HCT116 (cell line): ENCODE measurements around the gene CDYL2. TPM values are rescaled to one million over a fixed set of nuclear protein-coding genes. Genes with fewer than 3 reads are reported as not detected.

Experiments
- ATAC-seq: fragments of 200-7000 bp; cut with Tn5 transposase; 2 replicates; pipeline ENCODE4 v1.9.1; 2020; ENCODE audit warnings: mild to moderate bottlenecking, moderate library complexity
- BruUV-seq: library from RNA; stranded (reverse); fragments of 400-500 nt; replicated peaks from 2 replicates; lab custom pipeline; 2021; lab: Mats Ljungman, UMichigan
- CTCF ChIA-PET: fragments of 300-600 bp; sonication (Branson Sonifier 250); formaldehyde crosslinking; loops from one replicate; lab custom pipeline; 2021; ENCODE audit warnings: antibody characterized with exemption; lab: Charles Lee
- POLR2A ChIA-PET: fragments of 300-600, 350-600 bp; sonication (Branson Sonifier 250); formaldehyde crosslinking; loops from one replicate; lab custom pipeline; 2021; ENCODE audit warnings: antibody characterized with exemption; lab: Charles Lee
- RAD21 ChIA-PET, 2 experiments: fragments of 300-600 bp; sonication (Branson Sonifier 250); formaldehyde crosslinking; loops; one replicate each; lab custom pipeline; 2023; ENCODE audit warnings: low total read pairs in 2 of 2; ENCODE audit not compliant: uncharacterized antibody in 2 of 2, unreplicated experiment in 2 of 2, low non-redundant PET in 1 of 2; lab: Charles Lee
- DNase-seq: peaks from one replicate; pipeline ENCODE4 v3.0.0-alpha.2; 2010; ENCODE audit warnings: low read depth, low spot score
- H2AFZ ChIP-seq: fragments of 200-600 bp; shearing (Covaris generic), sonication (generic); 2 replicates; pipeline ENCODE4 v1.6.1; 2017; ENCODE audit warnings: low read depth, mixed run types, mixed read lengths, antibody characterized with exemption, low read length; ENCODE audit not compliant: poor library complexity, severe bottlenecking
- H3K27ac ChIP-seq: 2 replicates; pipeline ENCODE4 v1.5.1; 2012; ENCODE audit warnings: low read depth, low read length
- H3K27me3 ChIP-seq: fragments of 200-600 bp; sonication (generic); 2 replicates; pipeline ENCODE4 v1.6.1; 2016; ENCODE audit warnings: mixed run types, low read length, mixed read lengths; ENCODE audit not compliant: insufficient read depth
- H3K36me3 ChIP-seq, 2 experiments: fragments of 200-500 bp in 1 of 2; fragments of 200-600 bp in 1 of 2; sonication (Bioruptor generic) in 1 of 2; sonication (generic) in 1 of 2; 2 replicates each; pipeline versions ENCODE4 v1.5.1 to v1.6.1; 2014 to 2016; ENCODE audit warnings: low read length in 2 of 2, inconsistent platforms in 1 of 2, mixed read lengths in 1 of 2, mixed run types in 1 of 2; ENCODE audit not compliant: insufficient read depth in 2 of 2, control insufficient read depth in 1 of 2
- H3K4me1 ChIP-seq, 2 experiments: fragments of 200-600 bp in 1 of 2; sonication (generic) in 1 of 2; 2 replicates each; pipeline versions ENCODE4 v1.5.1 to v1.6.1; 2012 to 2017; ENCODE audit warnings: low read length in 2 of 2, inconsistent platforms in 1 of 2, mild to moderate bottlenecking in 1 of 2, mixed read lengths in 1 of 2, mixed run types in 1 of 2, moderate library complexity in 1 of 2; ENCODE audit not compliant: insufficient read depth in 2 of 2, control insufficient read depth in 1 of 2
- H3K4me2 ChIP-seq: fragments of 200-600 bp; sonication (generic); 2 replicates; pipeline ENCODE4 v1.6.1; 2017; ENCODE audit warnings: mixed run types, low read length, mixed read lengths
- H3K4me3 ChIP-seq, 2 experiments: fragments of 200-600 bp in 1 of 2; sonication (generic) in 1 of 2; replicated peaks in 1 of 2; 2 replicates each; pipeline ENCODE4 v1.5.1; 2011 to 2016; ENCODE audit warnings: low read length in 2 of 2, control low read depth in 1 of 2, low read depth in 1 of 2, mild to moderate bottlenecking in 1 of 2, mixed read lengths in 1 of 2, mixed run types in 1 of 2
- H3K79me2 ChIP-seq: fragments of 200-600 bp; sonication (generic); 2 replicates; pipeline ENCODE4 v1.6.1; 2017; ENCODE audit warnings: mild to moderate bottlenecking, mixed run types, low read length, moderate library complexity, mixed read lengths; ENCODE audit not compliant: insufficient read depth
- H3K9ac ChIP-seq: fragments of 200-600 bp; sonication (generic); 2 replicates; pipeline ENCODE4 v1.6.1; 2016; ENCODE audit warnings: low read length, mixed read lengths
- H3K9me2 ChIP-seq: fragments of 200-600 bp; sonication (generic), shearing (Covaris generic); 2 replicates; pipeline ENCODE4 v1.6.1; 2017; ENCODE audit warnings: mixed run types, mild to moderate bottlenecking, moderate library complexity; ENCODE audit not compliant: insufficient read depth
- H3K9me3 ChIP-seq, 2 experiments: fragments of 200-500 bp in 1 of 2; fragments of 200-600 bp in 1 of 2; sonication (Bioruptor generic) in 1 of 2; sonication (generic) in 1 of 2; 2 replicates each; pipeline ENCODE4 v1.6.1; 2014 to 2017; ENCODE audit warnings: low read length in 2 of 2, mixed read lengths in 2 of 2, inconsistent platforms in 1 of 2, low read depth in 1 of 2, mild to moderate bottlenecking in 1 of 2, mixed run types in 1 of 2, moderate library complexity in 1 of 2; ENCODE audit not compliant: control insufficient read depth in 1 of 2, insufficient read depth in 1 of 2
- H4K20me1 ChIP-seq: fragments of 200-600 bp; sonication (generic), shearing (Covaris generic); 2 replicates; pipeline ENCODE4 v1.6.1; 2017; ENCODE audit warnings: mixed run types, mild to moderate bottlenecking, moderate library complexity; ENCODE audit not compliant: insufficient read depth
- CBX3 ChIP-seq: IDR thresholded peaks from 2 replicates; pipeline ENCODE4 v1.6.1; 2012; ENCODE audit warnings: low read depth
- CEBPB ChIP-seq: IDR thresholded peaks from 2 replicates; pipeline ENCODE4 v1.6.1; 2012; ENCODE audit warnings: low read depth
- EZH2 ChIP-seq: fragments of 200-600 bp; sonication (generic); IDR thresholded peaks from 2 replicates; pipeline ENCODE4 v1.6.1; 2017; ENCODE audit warnings: antibody characterized with exemption, mixed run types
- EZH2phosphoT487 ChIP-seq: fragments of 200-600 bp; IDR thresholded peaks from 2 replicates; pipeline ENCODE4 v1.6.1; 2018; ENCODE audit warnings: antibody characterized with exemption, borderline replicate concordance
- FOSL1 ChIP-seq: IDR thresholded peaks from 2 replicates; pipeline ENCODE4 v1.6.1; 2012; ENCODE audit warnings: low read depth
- POLR2A ChIP-seq: IDR thresholded peaks from 2 replicates; pipeline ENCODE4 v1.7.0; 2011; ENCODE audit warnings: borderline replicate concordance; ENCODE audit not compliant: insufficient read depth, insufficient read length; ENCODE audit errors: extremely low read depth
- POLR2AphosphoS5 ChIP-seq: IDR thresholded peaks from 2 replicates; pipeline ENCODE4 v1.6.1; 2011; ENCODE audit warnings: mild to moderate bottlenecking, low read depth, low read length, moderate library complexity
- RAD21 ChIP-seq: IDR thresholded peaks from 2 replicates; pipeline ENCODE4 v1.6.1; 2012; ENCODE audit warnings: low read depth, mild to moderate bottlenecking
- SIN3A ChIP-seq: IDR thresholded peaks from 2 replicates; pipeline ENCODE4 v1.6.1; 2012; ENCODE audit warnings: low read depth
- SP1 ChIP-seq: IDR thresholded peaks from 2 replicates; pipeline ENCODE4 v1.6.1; 2012; ENCODE audit warnings: low read depth
- SRF ChIP-seq: IDR thresholded peaks from 2 replicates; pipeline ENCODE4 v1.6.1; 2012; ENCODE audit warnings: low read depth
- YY1 ChIP-seq: IDR thresholded peaks from 2 replicates; pipeline ENCODE4 v1.6.1; 2011; ENCODE audit warnings: low read length, low read depth, moderate library complexity, mild to moderate bottlenecking; ENCODE audit not compliant: insufficient replicate concordance; ENCODE audit errors: extremely low read depth
- intact Hi-C: fragments of 100-400 bp; cut with micrococcal nuclease; formaldehyde crosslinking; loops from 2 replicates; pipeline ENCODE4 v1.10.0; 2022
- total RNA-seq: library from RNA; stranded (reverse); gene quantifications from one replicate; pipeline ENCODE4 v1.2.1, GENCODE V29; 2021; ENCODE audit not compliant: unreplicated experiment
- TF ChIP-seq, protein P1 (sequence below): IDR thresholded peaks from 2 replicates; pipeline ENCODE4 v1.6.1; 2012
- TF ChIP-seq, protein P2 (sequence below): IDR thresholded peaks from 2 replicates; pipeline ENCODE4 v1.6.1; 2012; ENCODE audit warnings: low read depth

CDYL2 gene
- total RNA-seq, 1 experiment from 2014 or later: 0.10 TPM

DNA sequence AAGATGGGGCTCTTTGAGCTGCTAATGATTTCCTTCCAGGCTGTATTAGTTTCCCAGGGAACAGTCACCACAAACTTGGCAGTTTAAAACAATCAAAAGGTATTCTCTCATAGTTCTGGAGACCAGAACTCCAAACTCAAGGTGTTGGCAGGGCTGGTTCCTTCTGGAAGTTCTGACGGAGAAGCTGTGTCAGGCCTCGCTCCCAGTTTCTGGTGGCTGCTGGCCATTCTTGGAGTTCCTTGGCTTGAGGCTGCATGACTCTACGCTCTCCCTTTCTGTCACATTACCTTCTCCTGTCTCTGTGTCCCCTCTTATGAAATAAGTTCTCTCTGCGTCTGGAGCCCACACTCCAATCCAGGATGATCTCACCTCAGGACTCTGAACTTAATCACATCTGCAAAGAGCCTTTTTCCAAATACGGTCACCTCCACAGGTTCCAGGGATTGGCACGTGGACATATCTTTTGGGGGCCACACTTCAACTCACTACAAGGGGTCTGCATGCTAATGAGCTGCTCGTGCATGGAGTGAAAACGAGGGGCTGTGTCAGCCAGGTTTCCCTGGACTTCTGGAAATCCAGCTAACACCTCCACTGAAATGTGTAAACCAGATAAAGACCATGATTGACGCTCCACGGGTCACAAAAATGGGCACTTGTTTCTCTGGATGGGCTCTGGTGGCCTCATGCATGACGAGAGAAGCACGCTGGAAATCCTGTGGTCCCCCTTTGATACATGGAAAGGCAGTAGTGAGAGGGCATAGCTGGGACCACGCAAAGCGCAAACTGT is 185.3 kb downstream of the CDYL2 start:
- RAD21 ChIA-PET: no interaction called here
- POLR2A ChIA-PET: no interaction called here
- Histone ChIP-seq H3K9me3 (peaks cover 0 to 3% of the 10 kb centered on the region in 2 experiments; a peak in 2 of 4 replicates), H3K4me1 (peaks cover 0 to 9% of the 10 kb centered on the region in 2 experiments; a peak in 1 of 4 replicates), H3K27me3 (no peaks in the 10 kb centered on the region), H3K79me2 (no peaks in the 10 kb centered on the region), H4K20me1 (no peaks in the 10 kb centered on the region), H2AFZ (no peak overlapping the region), H3K36me3 (no peaks in the 10 kb centered on the region), H3K9ac (no peak overlapping the region), H3K4me3 (no peak overlapping the region), H3K9me2 (no peaks in the 10 kb centered on the region), H3K27ac (no peak overlapping the region), H3K4me2 (no peak overlapping the region)
- no peak for TF ChIP-seq SP1
- TF ChIP-seq SRF: no peak
- no peak for TF ChIP-seq YY1
- TF ChIP-seq, protein P1, sequence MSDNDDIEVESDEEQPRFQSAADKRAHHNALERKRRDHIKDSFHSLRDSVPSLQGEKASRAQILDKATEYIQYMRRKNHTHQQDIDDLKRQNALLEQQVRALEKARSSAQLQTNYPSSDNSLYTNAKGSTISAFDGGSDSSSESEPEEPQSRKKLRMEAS: no peak
- TF ChIP-seq CBX3: no peak
- no peak for TF ChIP-seq POLR2AphosphoS5
- no TSS peak for BruUV-seq
- intact Hi-C loops: no loop called here
- no peak for DNase-seq
- ATAC-seq: no peak
- CTCF ChIA-PET: no interaction called here

DNA sequence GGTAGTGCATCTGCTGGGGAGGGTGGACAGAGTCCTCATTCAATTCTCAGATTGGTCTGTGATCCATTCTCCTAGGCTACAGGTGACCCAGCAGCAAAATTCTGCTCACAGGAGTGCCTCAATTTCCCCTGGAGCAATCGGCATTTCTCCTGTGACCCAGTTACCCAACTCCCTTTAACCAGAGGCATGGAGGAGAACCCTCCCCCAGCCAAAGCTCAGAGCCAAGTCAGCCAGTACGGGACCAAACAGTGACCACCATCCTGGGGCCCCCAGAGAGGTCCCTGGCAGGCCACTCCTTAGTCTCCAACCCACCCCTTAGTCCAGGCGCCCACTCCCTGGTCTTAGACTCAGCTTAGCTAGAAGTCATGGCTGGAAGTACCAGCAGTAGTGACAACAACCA is 188.0 kb downstream of the CDYL2 start:
- ChIA-PET CTCF (no interaction called here), POLR2A (no interaction called here)
- no peaks in the 10 kb centered on the region for H3K27me3 ChIP-seq
- H4K20me1 ChIP-seq: no peaks in the 10 kb centered on the region
- H3K9me3 ChIP-seq: peaks cover 0 to 6% of the 10 kb centered on the region in 2 experiments; a peak in 2 of 4 replicates
- no peaks in the 10 kb centered on the region for H3K9me2 ChIP-seq
- ATAC-seq: no peak
- H3K9ac ChIP-seq: no peak overlapping the region
- TF ChIP-seq, protein P1: no peak
- TF ChIP-seq SP1 (no peak), FOSL1 (no peak), EZH2phosphoT487 (no peak), POLR2AphosphoS5 (no peak), SIN3A (no peak), RAD21 (no peak), CEBPB (no peak), POLR2A (no peak), CBX3 (no peak), EZH2 (no peak)
- TF ChIP-seq, protein P2, sequence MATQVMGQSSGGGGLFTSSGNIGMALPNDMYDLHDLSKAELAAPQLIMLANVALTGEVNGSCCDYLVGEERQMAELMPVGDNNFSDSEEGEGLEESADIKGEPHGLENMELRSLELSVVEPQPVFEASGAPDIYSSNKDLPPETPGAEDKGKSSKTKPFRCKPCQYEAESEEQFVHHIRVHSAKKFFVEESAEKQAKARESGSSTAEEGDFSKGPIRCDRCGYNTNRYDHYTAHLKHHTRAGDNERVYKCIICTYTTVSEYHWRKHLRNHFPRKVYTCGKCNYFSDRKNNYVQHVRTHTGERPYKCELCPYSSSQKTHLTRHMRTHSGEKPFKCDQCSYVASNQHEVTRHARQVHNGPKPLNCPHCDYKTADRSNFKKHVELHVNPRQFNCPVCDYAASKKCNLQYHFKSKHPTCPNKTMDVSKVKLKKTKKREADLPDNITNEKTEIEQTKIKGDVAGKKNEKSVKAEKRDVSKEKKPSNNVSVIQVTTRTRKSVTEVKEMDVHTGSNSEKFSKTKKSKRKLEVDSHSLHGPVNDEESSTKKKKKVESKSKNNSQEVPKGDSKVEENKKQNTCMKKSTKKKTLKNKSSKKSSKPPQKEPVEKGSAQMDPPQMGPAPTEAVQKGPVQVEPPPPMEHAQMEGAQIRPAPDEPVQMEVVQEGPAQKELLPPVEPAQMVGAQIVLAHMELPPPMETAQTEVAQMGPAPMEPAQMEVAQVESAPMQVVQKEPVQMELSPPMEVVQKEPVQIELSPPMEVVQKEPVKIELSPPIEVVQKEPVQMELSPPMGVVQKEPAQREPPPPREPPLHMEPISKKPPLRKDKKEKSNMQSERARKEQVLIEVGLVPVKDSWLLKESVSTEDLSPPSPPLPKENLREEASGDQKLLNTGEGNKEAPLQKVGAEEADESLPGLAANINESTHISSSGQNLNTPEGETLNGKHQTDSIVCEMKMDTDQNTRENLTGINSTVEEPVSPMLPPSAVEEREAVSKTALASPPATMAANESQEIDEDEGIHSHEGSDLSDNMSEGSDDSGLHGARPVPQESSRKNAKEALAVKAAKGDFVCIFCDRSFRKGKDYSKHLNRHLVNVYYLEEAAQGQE: no peak
- TF ChIP-seq, all 23 proteins: peak for 0
- Histone ChIP-seq H3K4me2 (no peak overlapping the region), H3K4me3 (no peak overlapping the region), H3K79me2 (no peaks in the 10 kb centered on the region), H3K27ac (no peak overlapping the region), H3K36me3 (no peaks in the 10 kb centered on the region), H3K4me1 (peaks cover 0 to 9% of the 10 kb centered on the region in 2 experiments; a peak in 1 of 4 replicates), H2AFZ (no peak overlapping the region)
- no TSS peak for BruUV-seq
- intact Hi-C loops: no loop called here
- DNase-seq: no peak
- RAD21 ChIA-PET: no interaction called here
